Measurements from ENCODE around the gene PRDM11.

PRDM11 gene

DNA sequence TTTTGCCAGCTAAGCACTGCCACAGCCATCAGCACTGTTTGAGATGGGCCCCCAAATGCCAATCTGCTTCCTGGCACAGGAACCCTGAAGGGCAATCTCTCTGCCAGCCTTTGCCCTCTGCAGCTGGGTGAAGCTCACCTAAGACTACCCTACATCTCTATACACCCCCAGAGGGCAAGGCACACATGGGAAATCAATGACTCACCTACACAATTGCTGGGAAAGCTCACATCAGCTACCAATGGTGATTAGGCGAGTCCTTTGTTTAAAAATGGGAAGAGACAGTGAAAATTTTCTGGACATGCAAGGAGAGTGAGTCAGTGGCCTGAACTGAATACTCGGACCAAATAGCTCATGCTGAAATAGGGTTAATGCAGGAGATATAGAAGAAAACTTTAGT lies 12.6 kb upstream of the PRDM11 start:
- Histone ChIP-seq H3K27ac (no peak overlapping the region), H3K4me1 (ENCODE audit: low read depth, poor library complexity, severe bottlenecking) (no peaks in the 10 kb centered on the region), H3K4me2 (no peak overlapping the region), H3K36me3 (ENCODE audit: insufficient read depth) (no peaks in the 10 kb centered on the region), H3K79me2 (ENCODE audit: insufficient read depth, low read depth) (no peaks in the 10 kb centered on the region), H3K4me3 (IDR thresholded peaks at IDR 0.05; ENCODE audit: insufficient read depth, low read depth, low read length) (no peak overlapping the region), H3K9ac (no peak overlapping the region), H2AFZ (ENCODE audit: low read depth) (no peak overlapping the region), H3K27me3 (ENCODE audit: insufficient read depth, low read depth) (no peaks in the 10 kb centered on the region), H4K20me1 (ENCODE audit: insufficient read depth) (no peaks in the 10 kb centered on the region)
- TF ChIP-seq, protein P1, sequence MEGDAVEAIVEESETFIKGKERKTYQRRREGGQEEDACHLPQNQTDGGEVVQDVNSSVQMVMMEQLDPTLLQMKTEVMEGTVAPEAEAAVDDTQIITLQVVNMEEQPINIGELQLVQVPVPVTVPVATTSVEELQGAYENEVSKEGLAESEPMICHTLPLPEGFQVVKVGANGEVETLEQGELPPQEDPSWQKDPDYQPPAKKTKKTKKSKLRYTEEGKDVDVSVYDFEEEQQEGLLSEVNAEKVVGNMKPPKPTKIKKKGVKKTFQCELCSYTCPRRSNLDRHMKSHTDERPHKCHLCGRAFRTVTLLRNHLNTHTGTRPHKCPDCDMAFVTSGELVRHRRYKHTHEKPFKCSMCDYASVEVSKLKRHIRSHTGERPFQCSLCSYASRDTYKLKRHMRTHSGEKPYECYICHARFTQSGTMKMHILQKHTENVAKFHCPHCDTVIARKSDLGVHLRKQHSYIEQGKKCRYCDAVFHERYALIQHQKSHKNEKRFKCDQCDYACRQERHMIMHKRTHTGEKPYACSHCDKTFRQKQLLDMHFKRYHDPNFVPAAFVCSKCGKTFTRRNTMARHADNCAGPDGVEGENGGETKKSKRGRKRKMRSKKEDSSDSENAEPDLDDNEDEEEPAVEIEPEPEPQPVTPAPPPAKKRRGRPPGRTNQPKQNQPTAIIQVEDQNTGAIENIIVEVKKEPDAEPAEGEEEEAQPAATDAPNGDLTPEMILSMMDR (conservative IDR thresholded peaks at IDR 0.05; ENCODE audit: low read depth, low read length) = no peak

DNA sequence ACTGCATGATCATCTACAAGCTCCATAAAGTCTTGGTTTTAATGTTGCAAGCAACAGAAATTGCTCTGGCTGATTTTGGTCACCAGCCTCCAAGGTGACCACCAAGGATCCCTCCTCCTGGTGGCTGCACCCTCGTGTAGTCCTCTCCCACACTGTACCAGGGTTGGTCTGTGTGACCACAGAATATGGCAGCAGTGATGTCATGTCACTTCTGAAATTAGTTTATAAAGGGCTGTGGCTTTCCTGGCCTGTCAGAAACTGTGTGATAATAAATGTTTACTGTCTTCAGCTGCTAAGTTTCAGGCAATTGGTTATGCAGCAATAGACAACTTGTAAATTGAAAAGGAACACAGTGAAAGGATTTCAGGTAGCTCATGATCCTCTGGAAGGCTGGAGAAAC lies 5.3 kb upstream of the PRDM11 start:
- Histone ChIP-seq H3K9ac (no peak overlapping the region), H3K4me3 (IDR thresholded peaks at IDR 0.05; ENCODE audit: insufficient read depth, low read depth, low read length) (no peak overlapping the region), H3K4me1 (ENCODE audit: low read depth, poor library complexity, severe bottlenecking) (peaks cover 30% of the 10 kb centered on the region), H3K27ac (peak overlapping the region; percentile 22; the same call in 1 of the 2 replicates), H4K20me1 (ENCODE audit: insufficient read depth) (no peaks in the 10 kb centered on the region), H3K36me3 (ENCODE audit: insufficient read depth) (no peaks in the 10 kb centered on the region), H3K4me2 (peak overlapping the region; percentile 4; the same call in 1 of the 2 replicates), H3K79me2 (ENCODE audit: insufficient read depth, low read depth) (no peaks in the 10 kb centered on the region), H2AFZ (ENCODE audit: low read depth) (peak overlapping the region; percentile 15; the same call in 1 of the 2 replicates), H3K27me3 (ENCODE audit: insufficient read depth, low read depth) (no peaks in the 10 kb centered on the region)
- TF ChIP-seq, protein P1 (conservative IDR thresholded peaks at IDR 0.05; ENCODE audit: low read depth, low read length) = no peak

DNA sequence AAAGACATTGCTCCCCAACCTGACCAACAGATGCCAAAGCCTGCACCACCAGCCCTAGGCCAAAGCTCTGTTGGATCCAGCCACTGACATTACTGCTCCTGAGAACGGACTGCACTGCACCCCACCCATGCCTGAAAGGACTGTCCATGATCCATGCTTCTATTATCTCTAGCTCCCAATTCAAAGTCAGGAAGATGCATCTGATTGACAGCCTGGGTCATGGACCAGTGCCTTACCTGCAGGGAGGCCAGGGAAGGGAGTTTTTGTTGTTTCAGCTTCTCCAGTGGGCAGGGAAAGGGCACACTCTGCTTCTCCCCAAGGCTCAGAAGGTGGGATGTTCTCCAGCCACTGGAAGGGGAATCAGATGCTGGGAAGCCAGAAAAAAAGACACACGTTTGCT lies 4.8 kb upstream of the PRDM11 start:
- Histone ChIP-seq H2AFZ (ENCODE audit: low read depth) (0 out of 2 replicates have a peak overlapping the region, but pooled peaks have one; percentile 15), H3K27ac (peak overlapping the region; percentile 22; the same call in 1 of the 2 replicates), H3K4me3 (IDR thresholded peaks at IDR 0.05; ENCODE audit: insufficient read depth, low read depth, low read length) (no peak overlapping the region), H3K9ac (no peak overlapping the region), H3K36me3 (ENCODE audit: insufficient read depth) (no peaks in the 10 kb centered on the region), H3K27me3 (ENCODE audit: insufficient read depth, low read depth) (no peaks in the 10 kb centered on the region), H4K20me1 (ENCODE audit: insufficient read depth) (no peaks in the 10 kb centered on the region), H3K4me1 (ENCODE audit: low read depth, poor library complexity, severe bottlenecking) (peaks cover 30% of the 10 kb centered on the region), H3K4me2 (peak overlapping the region; percentile 4; the same call in 1 of the 2 replicates), H3K79me2 (ENCODE audit: insufficient read depth, low read depth) (no peaks in the 10 kb centered on the region)
- TF ChIP-seq, protein P1 (conservative IDR thresholded peaks at IDR 0.05; ENCODE audit: low read depth, low read length) = no peak

DNA sequence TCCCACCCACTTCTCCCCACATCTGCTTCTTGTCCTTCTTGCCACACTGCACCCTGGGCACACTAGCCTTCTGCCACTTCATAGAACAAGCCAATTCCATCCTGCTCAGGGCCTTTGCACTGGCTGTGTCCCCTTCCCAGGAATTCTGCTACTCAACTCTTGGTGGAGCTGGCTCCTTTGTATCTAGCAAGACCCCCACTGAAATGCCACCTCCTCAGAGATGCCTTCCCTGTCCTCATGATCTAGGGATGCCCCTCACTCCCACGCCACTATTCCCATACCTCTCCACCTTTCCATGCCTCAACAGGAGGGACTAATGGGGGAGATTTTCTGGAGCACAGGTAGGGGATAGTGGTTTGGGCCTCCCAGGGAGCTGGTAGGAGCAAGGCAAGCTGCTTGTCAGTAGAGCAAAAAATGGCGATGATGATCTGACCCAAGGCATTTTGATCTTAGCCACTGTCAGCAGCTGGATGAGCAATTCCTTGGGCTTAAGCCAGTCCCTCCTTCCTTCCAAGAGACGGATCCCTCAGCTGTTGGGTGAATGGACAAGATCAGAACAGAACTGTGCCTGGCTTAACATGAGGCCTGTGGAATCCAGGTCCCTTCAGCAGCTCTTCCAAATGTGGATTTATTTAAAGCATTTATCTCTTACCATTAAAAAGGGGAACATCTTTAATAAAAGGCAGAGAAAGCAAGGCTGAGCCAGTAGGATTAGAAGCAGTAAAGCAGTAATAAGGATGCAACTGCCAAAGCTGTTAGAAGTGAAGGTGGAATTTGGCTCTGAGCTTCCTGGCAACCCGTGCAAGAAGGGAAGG lies 4.0 kb upstream of the PRDM11 start:
- Histone ChIP-seq H4K20me1 (ENCODE audit: insufficient read depth) (no peaks in the 10 kb centered on the region), H3K4me1 (ENCODE audit: low read depth, poor library complexity, severe bottlenecking) (peaks cover 30% of the 10 kb centered on the region), H3K9ac (no peak overlapping the region), H2AFZ (ENCODE audit: low read depth) (no peak overlapping the region), H3K27me3 (ENCODE audit: insufficient read depth, low read depth) (no peaks in the 10 kb centered on the region), H3K79me2 (ENCODE audit: insufficient read depth, low read depth) (no peaks in the 10 kb centered on the region), H3K4me3 (IDR thresholded peaks at IDR 0.05; ENCODE audit: insufficient read depth, low read depth, low read length) (no peak overlapping the region), H3K27ac (no peak overlapping the region; the same call in 1 of the 2 replicates), H3K36me3 (ENCODE audit: insufficient read depth) (no peaks in the 10 kb centered on the region), H3K4me2 (peak overlapping the region; percentile 4; the same call in 1 of the 2 replicates)
- TF ChIP-seq, protein P1 (conservative IDR thresholded peaks at IDR 0.05; ENCODE audit: low read depth, low read length) = no peak

All from KMS-11 (cell line).